Measurements from ENCODE around the gene IRS2. TPM values are rescaled to one million over a fixed set of nuclear protein-coding genes. Genes with fewer than 3 reads are reported as not detected.

IRS2 gene
- total and polyA plus RNA-seq, 2 experiments from 2014 or later: 3.6 to 14.5 TPM

DNA sequence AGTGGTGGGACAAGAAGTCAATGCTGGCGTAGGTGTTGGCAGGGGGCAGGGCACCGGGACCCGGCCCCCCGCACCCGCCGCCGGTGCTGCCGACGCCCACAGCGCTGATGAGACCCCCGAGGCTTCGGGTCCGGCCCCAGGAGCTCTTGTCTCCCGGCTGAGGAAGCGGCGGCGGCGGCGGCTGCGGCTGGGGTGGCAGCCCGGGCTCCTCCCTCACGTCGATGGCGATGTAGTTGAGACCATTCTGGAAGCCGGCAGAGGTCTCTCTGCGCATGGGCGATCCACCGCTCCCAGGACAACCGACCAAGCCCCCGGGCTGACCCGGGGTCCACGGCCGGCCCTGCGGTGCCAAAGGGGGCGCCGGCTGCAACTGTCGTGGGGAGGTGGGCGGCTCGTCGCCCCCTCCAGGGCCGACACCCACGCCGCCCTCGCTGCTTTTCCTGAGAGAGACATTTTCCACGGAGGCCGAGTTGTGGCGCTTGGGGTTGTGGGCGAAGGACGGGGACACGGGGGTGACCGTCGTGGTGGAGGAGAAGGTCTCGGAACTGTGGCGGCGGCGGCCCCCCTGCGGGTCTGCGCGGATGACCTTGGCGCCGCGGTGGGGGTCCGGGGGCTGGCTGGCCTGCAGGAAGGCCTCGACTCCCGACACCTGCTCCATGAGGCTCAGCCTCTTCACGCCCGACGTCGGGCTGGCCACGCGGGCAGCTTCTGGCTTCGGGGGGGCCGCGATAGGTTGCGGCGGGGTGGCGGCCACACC is 4.1 kb downstream of the IRS2 start:
- Mint-ChIP-seq H3K36me3 (ENCODE audit: low read depth) (peaks cover 14% of the 10 kb centered on the region; the same call in 2 of the 3 replicates), H3K4me3 (no peak overlapping the region), H3K27ac (no peak overlapping the region), H3K9me3 (no peaks in the 10 kb centered on the region), H3K4me1 (peaks cover 39% of the 10 kb centered on the region), H3K27me3 (ENCODE audit: insufficient read depth, low read depth, poor library complexity) (peaks cover 2% of the 10 kb centered on the region)
- H2AFZ ChIP-seq: no peak overlapping the region
- no peaks in the 10 kb centered on the region for H3F3A ChIP-seq (replicated peaks; ENCODE audit: low read depth)
- DNase-seq (ENCODE audit: low spot score) (no peak), ATAC-seq (no peak)
- TF ChIP-seq STAT1 (IDR thresholded peaks at IDR 0.05; ENCODE audit: unreplicated experiment) (no peak), ZNF331 (CRISPR knock-in tag; IDR thresholded peaks at IDR 0.05; ENCODE audit: low read depth) (no peak), EZH2 (IDR thresholded peaks at IDR 0.05; ENCODE audit: low read depth, unreplicated experiment) (no peak), CREB1 (CRISPR knock-in tag; IDR thresholded peaks at IDR 0.05; ENCODE audit: low read depth) (no peak), ZNF114 (CRISPR knock-in tag; IDR thresholded peaks at IDR 0.05) (no peak), POLR2AphosphoS5 (IDR thresholded peaks at IDR 0.05; ENCODE audit: low read depth) (no peak)
- TF ChIP-seq, protein P1, sequence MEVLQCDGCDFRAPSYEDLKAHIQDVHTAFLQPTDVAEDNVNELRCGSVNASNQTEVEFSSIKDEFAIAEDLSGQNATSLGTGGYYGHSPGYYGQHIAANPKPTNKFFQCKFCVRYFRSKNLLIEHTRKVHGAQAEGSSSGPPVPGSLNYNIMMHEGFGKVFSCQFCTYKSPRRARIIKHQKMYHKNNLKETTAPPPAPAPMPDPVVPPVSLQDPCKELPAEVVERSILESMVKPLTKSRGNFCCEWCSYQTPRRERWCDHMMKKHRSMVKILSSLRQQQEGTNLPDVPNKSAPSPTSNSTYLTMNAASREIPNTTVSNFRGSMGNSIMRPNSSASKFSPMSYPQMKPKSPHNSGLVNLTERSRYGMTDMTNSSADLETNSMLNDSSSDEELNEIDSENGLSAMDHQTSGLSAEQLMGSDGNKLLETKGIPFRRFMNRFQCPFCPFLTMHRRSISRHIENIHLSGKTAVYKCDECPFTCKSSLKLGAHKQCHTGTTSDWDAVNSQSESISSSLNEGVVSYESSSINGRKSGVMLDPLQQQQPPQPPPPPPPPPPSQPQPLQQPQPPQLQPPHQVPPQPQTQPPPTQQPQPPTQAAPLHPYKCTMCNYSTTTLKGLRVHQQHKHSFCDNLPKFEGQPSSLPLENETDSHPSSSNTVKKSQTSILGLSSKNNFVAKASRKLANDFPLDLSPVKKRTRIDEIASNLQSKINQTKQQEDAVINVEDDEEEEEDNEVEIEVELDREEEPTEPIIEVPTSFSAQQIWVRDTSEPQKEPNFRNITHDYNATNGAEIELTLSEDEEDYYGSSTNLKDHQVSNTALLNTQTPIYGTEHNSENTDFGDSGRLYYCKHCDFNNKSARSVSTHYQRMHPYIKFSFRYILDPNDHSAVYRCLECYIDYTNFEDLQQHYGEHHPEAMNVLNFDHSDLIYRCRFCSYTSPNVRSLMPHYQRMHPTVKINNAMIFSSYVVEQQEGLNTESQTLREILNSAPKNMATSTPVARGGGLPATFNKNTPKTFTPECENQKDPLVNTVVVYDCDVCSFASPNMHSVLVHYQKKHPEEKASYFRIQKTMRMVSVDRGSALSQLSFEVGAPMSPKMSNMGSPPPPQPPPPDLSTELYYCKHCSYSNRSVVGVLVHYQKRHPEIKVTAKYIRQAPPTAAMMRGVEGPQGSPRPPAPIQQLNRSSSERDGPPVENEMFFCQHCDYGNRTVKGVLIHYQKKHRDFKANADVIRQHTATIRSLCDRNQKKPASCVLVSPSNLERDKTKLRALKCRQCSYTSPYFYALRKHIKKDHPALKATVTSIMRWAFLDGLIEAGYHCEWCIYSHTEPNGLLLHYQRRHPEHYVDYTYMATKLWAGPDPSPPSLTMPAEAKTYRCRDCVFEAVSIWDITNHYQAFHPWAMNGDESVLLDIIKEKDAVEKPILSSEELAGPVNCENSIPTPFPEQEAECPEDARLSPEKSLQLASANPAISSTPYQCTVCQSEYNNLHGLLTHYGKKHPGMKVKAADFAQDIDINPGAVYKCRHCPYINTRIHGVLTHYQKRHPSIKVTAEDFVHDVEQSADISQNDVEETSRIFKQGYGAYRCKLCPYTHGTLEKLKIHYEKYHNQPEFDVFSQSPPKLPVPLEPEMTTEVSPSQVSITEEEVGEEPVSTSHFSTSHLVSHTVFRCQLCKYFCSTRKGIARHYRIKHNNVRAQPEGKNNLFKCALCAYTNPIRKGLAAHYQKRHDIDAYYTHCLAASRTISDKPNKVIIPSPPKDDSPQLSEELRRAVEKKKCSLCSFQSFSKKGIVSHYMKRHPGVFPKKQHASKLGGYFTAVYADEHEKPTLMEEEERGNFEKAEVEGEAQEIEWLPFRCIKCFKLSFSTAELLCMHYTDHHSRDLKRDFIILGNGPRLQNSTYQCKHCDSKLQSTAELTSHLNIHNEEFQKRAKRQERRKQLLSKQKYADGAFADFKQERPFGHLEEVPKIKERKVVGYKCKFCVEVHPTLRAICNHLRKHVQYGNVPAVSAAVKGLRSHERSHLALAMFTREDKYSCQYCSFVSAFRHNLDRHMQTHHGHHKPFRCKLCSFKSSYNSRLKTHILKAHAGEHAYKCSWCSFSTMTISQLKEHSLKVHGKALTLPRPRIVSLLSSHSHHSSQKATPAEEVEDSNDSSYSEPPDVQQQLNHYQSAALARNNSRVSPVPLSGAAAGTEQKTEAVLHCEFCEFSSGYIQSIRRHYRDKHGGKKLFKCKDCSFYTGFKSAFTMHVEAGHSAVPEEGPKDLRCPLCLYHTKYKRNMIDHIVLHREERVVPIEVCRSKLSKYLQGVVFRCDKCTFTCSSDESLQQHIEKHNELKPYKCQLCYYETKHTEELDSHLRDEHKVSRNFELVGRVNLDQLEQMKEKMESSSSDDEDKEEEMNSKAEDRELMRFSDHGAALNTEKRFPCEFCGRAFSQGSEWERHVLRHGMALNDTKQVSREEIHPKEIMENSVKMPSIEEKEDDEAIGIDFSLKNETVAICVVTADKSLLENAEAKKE (CRISPR knock-in tag; IDR thresholded peaks at IDR 0.05): no peak
- TF ChIP-seq, protein P2, sequence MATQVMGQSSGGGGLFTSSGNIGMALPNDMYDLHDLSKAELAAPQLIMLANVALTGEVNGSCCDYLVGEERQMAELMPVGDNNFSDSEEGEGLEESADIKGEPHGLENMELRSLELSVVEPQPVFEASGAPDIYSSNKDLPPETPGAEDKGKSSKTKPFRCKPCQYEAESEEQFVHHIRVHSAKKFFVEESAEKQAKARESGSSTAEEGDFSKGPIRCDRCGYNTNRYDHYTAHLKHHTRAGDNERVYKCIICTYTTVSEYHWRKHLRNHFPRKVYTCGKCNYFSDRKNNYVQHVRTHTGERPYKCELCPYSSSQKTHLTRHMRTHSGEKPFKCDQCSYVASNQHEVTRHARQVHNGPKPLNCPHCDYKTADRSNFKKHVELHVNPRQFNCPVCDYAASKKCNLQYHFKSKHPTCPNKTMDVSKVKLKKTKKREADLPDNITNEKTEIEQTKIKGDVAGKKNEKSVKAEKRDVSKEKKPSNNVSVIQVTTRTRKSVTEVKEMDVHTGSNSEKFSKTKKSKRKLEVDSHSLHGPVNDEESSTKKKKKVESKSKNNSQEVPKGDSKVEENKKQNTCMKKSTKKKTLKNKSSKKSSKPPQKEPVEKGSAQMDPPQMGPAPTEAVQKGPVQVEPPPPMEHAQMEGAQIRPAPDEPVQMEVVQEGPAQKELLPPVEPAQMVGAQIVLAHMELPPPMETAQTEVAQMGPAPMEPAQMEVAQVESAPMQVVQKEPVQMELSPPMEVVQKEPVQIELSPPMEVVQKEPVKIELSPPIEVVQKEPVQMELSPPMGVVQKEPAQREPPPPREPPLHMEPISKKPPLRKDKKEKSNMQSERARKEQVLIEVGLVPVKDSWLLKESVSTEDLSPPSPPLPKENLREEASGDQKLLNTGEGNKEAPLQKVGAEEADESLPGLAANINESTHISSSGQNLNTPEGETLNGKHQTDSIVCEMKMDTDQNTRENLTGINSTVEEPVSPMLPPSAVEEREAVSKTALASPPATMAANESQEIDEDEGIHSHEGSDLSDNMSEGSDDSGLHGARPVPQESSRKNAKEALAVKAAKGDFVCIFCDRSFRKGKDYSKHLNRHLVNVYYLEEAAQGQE (IDR thresholded peaks at IDR 0.05; ENCODE audit: unreplicated experiment): no peak
- TF ChIP-seq, protein P3, sequence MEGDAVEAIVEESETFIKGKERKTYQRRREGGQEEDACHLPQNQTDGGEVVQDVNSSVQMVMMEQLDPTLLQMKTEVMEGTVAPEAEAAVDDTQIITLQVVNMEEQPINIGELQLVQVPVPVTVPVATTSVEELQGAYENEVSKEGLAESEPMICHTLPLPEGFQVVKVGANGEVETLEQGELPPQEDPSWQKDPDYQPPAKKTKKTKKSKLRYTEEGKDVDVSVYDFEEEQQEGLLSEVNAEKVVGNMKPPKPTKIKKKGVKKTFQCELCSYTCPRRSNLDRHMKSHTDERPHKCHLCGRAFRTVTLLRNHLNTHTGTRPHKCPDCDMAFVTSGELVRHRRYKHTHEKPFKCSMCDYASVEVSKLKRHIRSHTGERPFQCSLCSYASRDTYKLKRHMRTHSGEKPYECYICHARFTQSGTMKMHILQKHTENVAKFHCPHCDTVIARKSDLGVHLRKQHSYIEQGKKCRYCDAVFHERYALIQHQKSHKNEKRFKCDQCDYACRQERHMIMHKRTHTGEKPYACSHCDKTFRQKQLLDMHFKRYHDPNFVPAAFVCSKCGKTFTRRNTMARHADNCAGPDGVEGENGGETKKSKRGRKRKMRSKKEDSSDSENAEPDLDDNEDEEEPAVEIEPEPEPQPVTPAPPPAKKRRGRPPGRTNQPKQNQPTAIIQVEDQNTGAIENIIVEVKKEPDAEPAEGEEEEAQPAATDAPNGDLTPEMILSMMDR (conservative IDR thresholded peaks at IDR 0.05; ENCODE audit: low read depth in 2 of 2): no peak
- TF ChIP-seq, protein P4, sequence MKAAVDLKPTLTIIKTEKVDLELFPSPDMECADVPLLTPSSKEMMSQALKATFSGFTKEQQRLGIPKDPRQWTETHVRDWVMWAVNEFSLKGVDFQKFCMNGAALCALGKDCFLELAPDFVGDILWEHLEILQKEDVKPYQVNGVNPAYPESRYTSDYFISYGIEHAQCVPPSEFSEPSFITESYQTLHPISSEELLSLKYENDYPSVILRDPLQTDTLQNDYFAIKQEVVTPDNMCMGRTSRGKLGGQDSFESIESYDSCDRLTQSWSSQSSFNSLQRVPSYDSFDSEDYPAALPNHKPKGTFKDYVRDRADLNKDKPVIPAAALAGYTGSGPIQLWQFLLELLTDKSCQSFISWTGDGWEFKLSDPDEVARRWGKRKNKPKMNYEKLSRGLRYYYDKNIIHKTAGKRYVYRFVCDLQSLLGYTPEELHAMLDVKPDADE (IDR thresholded peaks at IDR 0.05): no peak
- peaks cover 53% of the 10 kb centered on the region for H3K79me2 ChIP-seq (replicated peaks; ENCODE audit: insufficient read depth)
- H3K9me2 ChIP-seq (ENCODE audit: insufficient read depth): no peaks in the 10 kb centered on the region
- H3K27me3 ChIP-seq (ENCODE audit: insufficient read depth): no peaks in the 10 kb centered on the region
- H3K4me1 ChIP-seq (ENCODE audit: insufficient read depth): peaks cover 42% of the 10 kb centered on the region
- H3K4me2 ChIP-seq: peak overlapping the region; percentile 75; the same call in 1 of the 2 replicates
- H3K4me3 ChIP-seq: peak overlapping the region; percentile 44
- H3K27ac ChIP-seq (ENCODE audit: low read depth): no peak overlapping the region
- H4K20me1 ChIP-seq (replicated peaks; ENCODE audit: insufficient read depth): peaks cover 28% of the 10 kb centered on the region
- no peaks in the 10 kb centered on the region for H3K36me3 ChIP-seq (ENCODE audit: insufficient read depth)

Measured in GM23338 (cell line).